ENCODE measurements around the gene SLX4IP.

The SLX4IP gene

GRCh38 chr20:10668677-10669368 is 233.7 kb downstream of the SLX4IP start:
- peaks cover 51% of the 10 kb centered on the region for H3K36me3 ChIP-seq (replicated peaks)
- no peak for DNase-seq
- TF ChIP-seq CTCF (IDR thresholded peaks at IDR 0.05; ENCODE audit: low read depth, low read length, missing control alignments) = no peak
- H3K4me3 ChIP-seq (ENCODE audit: low read depth, low read length) = no peak overlapping the region
- in situ Hi-C loops (cut with HindIII; ENCODE audit: low pct_ligation_motif_present, low sequenced_read_pairs) = no loop called here
- no peaks in the 10 kb centered on the region for H3K27me3 ChIP-seq (replicated peaks)
- peak overlapping the region; percentile 19 for H3K27ac ChIP-seq

GRCh38 chr20:10669843-10670446 is 234.8 kb downstream of the SLX4IP start:
- DNase-seq = no peak
- Histone ChIP-seq H3K4me3 (ENCODE audit: low read depth, low read length) (peak overlapping the region; percentile 86), H3K36me3 (replicated peaks) (peaks cover 47% of the 10 kb centered on the region)

GRCh38 chr20:10670501-10671220 is 235.6 kb downstream of the SLX4IP start:
- Histone ChIP-seq H3K4me3 (ENCODE audit: low read depth, low read length) (peak overlapping the region; percentile 86), H3K36me3 (replicated peaks) (peaks cover 44% of the 10 kb centered on the region), H3K27ac (peak overlapping the region; percentile 97), H3K27me3 (replicated peaks) (no peaks in the 10 kb centered on the region)
- DNase-seq = no peak
- TF ChIP-seq CTCF (IDR thresholded peaks at IDR 0.05; ENCODE audit: low read depth, low read length, missing control alignments) = no peak
- in situ Hi-C loops (cut with HindIII; ENCODE audit: low pct_ligation_motif_present, low sequenced_read_pairs) = no loop called here

More at GRCh38 chr20:10669843-10670446, 234.8 kb downstream of the SLX4IP start:
- in situ Hi-C loops (cut with HindIII; ENCODE audit: low pct_ligation_motif_present, low sequenced_read_pairs) = no loop called here
- Histone ChIP-seq H3K27me3 (replicated peaks) (no peaks in the 10 kb centered on the region), H3K27ac (peak overlapping the region; percentile 97)
- TF ChIP-seq CTCF (IDR thresholded peaks at IDR 0.05; ENCODE audit: low read depth, low read length, missing control alignments) = no peak

- peak; percentile 82 for TF ChIP-seq CTCF (IDR thresholded peaks at IDR 0.05; ENCODE audit: low read depth, low read length, missing control alignments)
- Histone ChIP-seq H3K4me3 (ENCODE audit: low read depth, low read length) (peak overlapping the region; percentile 86), H3K27me3 (replicated peaks) (no peaks in the 10 kb centered on the region), H3K27ac (peak overlapping the region; percentile 97), H3K36me3 (replicated peaks) (peaks cover 37% of the 10 kb centered on the region)
- in situ Hi-C loops (cut with HindIII; ENCODE audit: low pct_ligation_motif_present, low sequenced_read_pairs) = no loop called here
- peak; percentile 91 for DNase-seq
These were observed 236.3 kb downstream of the SLX4IP start for GRCh38 chr20:10671221-10671918.

- H3K27ac ChIP-seq = peak overlapping the region; percentile 97
- no peak for DNase-seq
- H3K36me3 ChIP-seq (replicated peaks) = peaks cover 30% of the 10 kb centered on the region
- peak overlapping the region; percentile 86 for H3K4me3 ChIP-seq (ENCODE audit: low read depth, low read length)
- TF ChIP-seq CTCF (IDR thresholded peaks at IDR 0.05; ENCODE audit: low read depth, low read length, missing control alignments) = no peak
- in situ Hi-C loops (cut with HindIII; ENCODE audit: low pct_ligation_motif_present, low sequenced_read_pairs) = no loop called here
- H3K27me3 ChIP-seq (replicated peaks) = no peaks in the 10 kb centered on the region
These were observed 237.0 kb downstream of the SLX4IP start for GRCh38 chr20:10671919-10672623.
